Activated CD8-positive, alpha-beta T cell treated with anti-CD3 and anti-CD28 coated beads for 36 hours (primary cell): ENCODE measurements around the gene ALPK1. TPM values are rescaled to one million over a fixed set of nuclear protein-coding genes. Genes with fewer than 3 reads are reported as not detected.

Experiments used
- ATAC-seq: fragments of 200-7000 bp; cut with Tn5 transposase; one replicate; pipeline ENCODE4 v1.10.0; 2021; ENCODE audit warnings: mild to moderate bottlenecking, moderate library complexity
- CTCF ChIA-PET: fragments of 350-600 bp; sonication (Branson Sonifier 250); formaldehyde crosslinking; loops from one replicate; lab custom pipeline; 2021; ENCODE audit warnings: antibody characterized with exemption; lab: Charles Lee
- POLR2A ChIA-PET: fragments of 350-600 bp; sonication (Branson Sonifier 250); formaldehyde crosslinking; loops from one replicate; lab custom pipeline; 2021; ENCODE audit warnings: antibody characterized with exemption; lab: Charles Lee
- DNase-seq: peaks from one replicate; pipeline ENCODE4 v3.0.0-alpha.2; 2020
- H3K27ac Mint-ChIP-seq: one replicate; pipeline ENCODE4 v1.8.0; 2021; ENCODE audit warnings: mild to moderate bottlenecking, mixed read lengths
- H3K27me3 Mint-ChIP-seq: one replicate; pipeline ENCODE4 v1.8.0; 2021; ENCODE audit warnings: mixed read lengths
- H3K36me3 Mint-ChIP-seq: one replicate; pipeline ENCODE4 v1.8.0; 2021; ENCODE audit warnings: low read depth, mixed read lengths
- H3K4me1 Mint-ChIP-seq: one replicate; pipeline ENCODE4 v1.8.0; 2021; ENCODE audit warnings: low read depth, mixed read lengths
- H3K4me3 Mint-ChIP-seq: one replicate; pipeline ENCODE4 v1.8.0; 2021; ENCODE audit warnings: mild to moderate bottlenecking, moderate library complexity, mixed read lengths
- H3K9me3 Mint-ChIP-seq: one replicate; pipeline ENCODE4 v1.8.0; 2021; ENCODE audit warnings: mixed read lengths
- intact Hi-C: fragments of 100-400 bp; cut with micrococcal nuclease; formaldehyde crosslinking; loops from one replicate; pipeline ENCODE4 v1.10.0; 2022
- total RNA-seq, 2 experiments: library from RNA; stranded (reverse); gene quantifications; one replicate each; pipeline ENCODE4 v1.2.3, GENCODE V29; 2021
- TF ChIP-seq, protein P1 (sequence below): fragments of 200-600 bp; IDR thresholded peaks from one replicate; pipeline ENCODE4 v1.8.0; 2022; ENCODE audit warnings: antibody characterized with exemption, mild to moderate bottlenecking

ALPK1 gene
- total RNA-seq, 2 experiments from 2014 or later, result 13.4 to 13.7 TPM

GRCh38 chr4:112329672-112330375 is 32.7 kb downstream of the ALPK1 start:
- intact Hi-C loops, result loop anchor here (2.0 to 10.0 kb wide), 3 partner anchors 193 to 425 kb away; no protein-coding TSS in a partner anchor
- no peaks in the 10 kb centered on the region for H3K4me1 Mint-ChIP-seq
- no peaks in the 10 kb centered on the region for H3K9me3 Mint-ChIP-seq
- no peak overlapping the region for H3K27ac Mint-ChIP-seq
- DNase-seq, result no peak
- H3K27me3 Mint-ChIP-seq, result no peaks in the 10 kb centered on the region
- CTCF ChIA-PET, result interaction anchor here (1.1 to 4.2 kb wide), 3 partner anchors 9 to 433 kb away, joined by 4 to 45 read pairs (median 4); no protein-coding TSS in a partner anchor
- no peak for ATAC-seq
- POLR2A ChIA-PET, result no interaction called here
- TF ChIP-seq, protein P1, sequence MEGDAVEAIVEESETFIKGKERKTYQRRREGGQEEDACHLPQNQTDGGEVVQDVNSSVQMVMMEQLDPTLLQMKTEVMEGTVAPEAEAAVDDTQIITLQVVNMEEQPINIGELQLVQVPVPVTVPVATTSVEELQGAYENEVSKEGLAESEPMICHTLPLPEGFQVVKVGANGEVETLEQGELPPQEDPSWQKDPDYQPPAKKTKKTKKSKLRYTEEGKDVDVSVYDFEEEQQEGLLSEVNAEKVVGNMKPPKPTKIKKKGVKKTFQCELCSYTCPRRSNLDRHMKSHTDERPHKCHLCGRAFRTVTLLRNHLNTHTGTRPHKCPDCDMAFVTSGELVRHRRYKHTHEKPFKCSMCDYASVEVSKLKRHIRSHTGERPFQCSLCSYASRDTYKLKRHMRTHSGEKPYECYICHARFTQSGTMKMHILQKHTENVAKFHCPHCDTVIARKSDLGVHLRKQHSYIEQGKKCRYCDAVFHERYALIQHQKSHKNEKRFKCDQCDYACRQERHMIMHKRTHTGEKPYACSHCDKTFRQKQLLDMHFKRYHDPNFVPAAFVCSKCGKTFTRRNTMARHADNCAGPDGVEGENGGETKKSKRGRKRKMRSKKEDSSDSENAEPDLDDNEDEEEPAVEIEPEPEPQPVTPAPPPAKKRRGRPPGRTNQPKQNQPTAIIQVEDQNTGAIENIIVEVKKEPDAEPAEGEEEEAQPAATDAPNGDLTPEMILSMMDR, result no peak
- H3K36me3 Mint-ChIP-seq, result no peaks in the 10 kb centered on the region
- no peak overlapping the region for H3K4me3 Mint-ChIP-seq

GRCh38 chr4:112330921-112331320 is 33.8 kb downstream of the ALPK1 start:
- ATAC-seq (no peak), DNase-seq (no peak)
- ChIA-PET POLR2A (interaction anchor here (0.9 kb wide), 1 partner anchor 45 kb away, joined by 4 read pairs; no protein-coding TSS in a partner anchor), CTCF (interaction anchor here (1.9 kb wide), 1 partner anchor 9 kb away, joined by 7 read pairs; no protein-coding TSS in a partner anchor)
- TF ChIP-seq, protein P1, result no peak
- no peaks in the 10 kb centered on the region for H3K36me3 Mint-ChIP-seq
- no peak overlapping the region for H3K27ac Mint-ChIP-seq
- intact Hi-C loops, result loop anchor here (10.0 kb wide), 1 partner anchor 424 kb away; no protein-coding TSS in a partner anchor
- H3K9me3 Mint-ChIP-seq, result no peaks in the 10 kb centered on the region
- H3K4me3 Mint-ChIP-seq, result no peak overlapping the region
- no peaks in the 10 kb centered on the region for H3K4me1 Mint-ChIP-seq
- H3K27me3 Mint-ChIP-seq, result no peaks in the 10 kb centered on the region

DNA sequence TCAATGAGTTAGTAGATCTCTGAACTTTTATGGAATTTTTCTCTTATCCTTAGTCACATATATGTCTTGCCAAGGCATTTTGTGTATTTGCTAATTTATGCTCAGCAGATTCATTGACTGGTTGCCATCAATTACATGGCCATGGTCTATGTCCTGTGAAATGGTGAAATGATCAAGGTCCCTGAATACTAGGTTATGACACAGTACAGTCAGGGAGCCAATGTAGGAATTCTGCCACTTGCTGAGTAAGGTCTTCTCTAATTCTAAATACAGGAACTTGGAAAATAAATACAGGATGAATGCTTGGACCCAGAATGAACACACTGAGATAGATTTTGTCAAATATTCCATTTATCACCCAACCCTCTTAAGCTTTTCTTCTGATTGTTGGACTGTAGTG is 35.2 kb downstream of the ALPK1 start:
- ChIA-PET POLR2A (no interaction called here), CTCF (interaction anchor here (0.9 to 1.9 kb wide), 4 partner anchors 10 to 273 kb away, joined by 3 to 7 read pairs (median 3); no protein-coding TSS in a partner anchor)
- no peak for DNase-seq
- ATAC-seq, result no peak
- Mint-ChIP-seq H3K36me3 (no peaks in the 10 kb centered on the region), H3K4me3 (no peak overlapping the region), H3K9me3 (no peaks in the 10 kb centered on the region), H3K27ac (no peak overlapping the region), H3K27me3 (no peaks in the 10 kb centered on the region), H3K4me1 (no peaks in the 10 kb centered on the region)
- intact Hi-C loops, result loop anchor here (10.0 kb wide), 1 partner anchor 422 kb away; no protein-coding TSS in a partner anchor
- TF ChIP-seq, protein P1, result no peak

DNA sequence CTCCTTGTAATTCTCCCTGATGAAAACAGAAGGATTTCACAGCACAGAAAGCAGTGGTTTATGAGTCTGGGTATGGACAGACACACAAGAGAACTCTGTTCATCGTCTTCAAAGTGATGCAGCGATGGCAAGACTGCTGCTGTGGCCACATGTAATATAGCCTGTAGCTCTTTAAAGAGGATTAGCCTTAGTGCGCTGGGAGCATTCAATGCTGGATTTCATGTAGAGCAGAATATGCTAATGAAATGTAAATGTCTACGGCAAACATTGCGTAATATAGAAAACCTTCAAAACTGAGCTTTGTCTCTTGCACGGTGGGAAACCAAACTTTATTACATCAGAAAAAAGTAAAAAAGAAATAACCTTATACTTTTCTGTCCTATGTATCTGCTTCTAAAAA is 42.9 kb downstream of the ALPK1 start:
- Mint-ChIP-seq H3K4me3 (no peak overlapping the region), H3K27me3 (no peaks in the 10 kb centered on the region), H3K27ac (no peak overlapping the region), H3K9me3 (no peaks in the 10 kb centered on the region), H3K36me3 (no peaks in the 10 kb centered on the region), H3K4me1 (no peaks in the 10 kb centered on the region)
- POLR2A ChIA-PET, result interaction anchor here (0.9 kb wide), 1 partner anchor 99 kb away, joined by 3 read pairs; no protein-coding TSS in a partner anchor
- ATAC-seq (no peak), DNase-seq (no peak)
- intact Hi-C loops, result no loop called here
- TF ChIP-seq, protein P1, result no peak
- CTCF ChIA-PET, result interaction anchor here (1.4 to 1.6 kb wide), 2 partner anchors 12 to 19 kb away, joined by 3 read pairs; no protein-coding TSS in a partner anchor

DNA sequence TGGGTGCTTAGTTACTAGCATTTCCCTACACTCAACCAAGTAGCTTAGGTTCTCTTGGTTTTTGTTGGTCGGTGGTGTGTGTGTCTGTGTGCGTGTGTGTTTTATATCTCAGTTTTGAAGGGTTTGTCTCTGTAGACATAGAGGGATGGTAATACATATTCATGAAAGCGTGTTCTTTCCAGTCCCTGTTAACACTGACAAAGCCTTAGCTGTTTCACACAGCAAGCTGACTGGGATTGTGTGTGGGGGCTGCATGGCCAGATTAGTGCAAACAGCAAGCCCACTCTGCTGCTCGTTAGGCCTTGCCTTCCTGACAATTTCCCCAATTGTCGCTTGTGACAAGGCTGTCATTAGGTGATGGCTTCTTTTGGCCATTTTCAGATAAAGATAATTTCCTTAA is 43.9 kb downstream of the ALPK1 start:
- Mint-ChIP-seq H3K27ac (no peak overlapping the region), H3K4me1 (no peaks in the 10 kb centered on the region), H3K4me3 (no peak overlapping the region), H3K27me3 (no peaks in the 10 kb centered on the region), H3K36me3 (no peaks in the 10 kb centered on the region), H3K9me3 (no peaks in the 10 kb centered on the region)
- ChIA-PET CTCF (interaction anchor here (1.3 to 1.5 kb wide), 2 partner anchors 13 to 181 kb away, joined by 3 read pairs; no protein-coding TSS in a partner anchor), POLR2A (no interaction called here)
- DNase-seq, result no peak
- intact Hi-C loops, result no loop called here
- ATAC-seq, result no peak
- TF ChIP-seq, protein P1, result no peak
